CD8-positive, alpha-beta memory T cell (primary cell): ENCODE data around the gene TMEM225. TPM values are rescaled to one million over a fixed set of nuclear protein-coding genes. Genes with fewer than 3 reads are reported as not detected.

ENCODE experiments used
- CTCF ChIA-PET: fragments of 350-600 bp; sonication (Branson Sonifier 250); formaldehyde crosslinking; loops from one replicate; lab custom pipeline; 2021; ENCODE audit warnings: antibody characterized with exemption; lab: Charles Lee
- POLR2A ChIA-PET: fragments of 350-600 bp; sonication (Branson Sonifier 250); formaldehyde crosslinking; loops from one replicate; lab custom pipeline; 2021; ENCODE audit warnings: antibody characterized with exemption; lab: Charles Lee
- DNase-seq, 5 donors: peaks; one replicate each; pipeline versions ENCODE4 v3.0.0 to v3.0.0-alpha.2; 2020 to 2022; ENCODE audit warnings: mixed read lengths in 1 of 5
- H3K27ac ChIP-seq: one replicate; pipeline ENCODE4 v1.7.0; 2013; ENCODE audit warnings: low read depth, mild to moderate bottlenecking, low read length, moderate library complexity
- H3K27me3 ChIP-seq: 2 replicates; pipeline ENCODE4 v1.7.0; 2013; ENCODE audit warnings: low read length, mild to moderate bottlenecking; ENCODE audit not compliant: insufficient read depth, poor library complexity, severe bottlenecking
- H3K36me3 ChIP-seq: 2 replicates; pipeline ENCODE4 v1.7.0; 2013; ENCODE audit warnings: mild to moderate bottlenecking, low read length, moderate library complexity; ENCODE audit not compliant: insufficient read depth
- H3K4me1 ChIP-seq: 2 replicates; pipeline ENCODE4 v1.7.0; 2013; ENCODE audit warnings: mild to moderate bottlenecking, low read length, moderate library complexity; ENCODE audit not compliant: insufficient read depth
- H3K4me3 ChIP-seq: 2 replicates; pipeline ENCODE4 v1.7.0; 2013; ENCODE audit warnings: mild to moderate bottlenecking, low read length
- H3K9me3 ChIP-seq: 2 replicates; pipeline ENCODE4 v1.7.0; 2013; ENCODE audit warnings: mild to moderate bottlenecking, low read length
- H3K27ac Mint-ChIP-seq, 8 donors: one replicate each; pipeline ENCODE4 v1.8.0; 2020 to 2021; ENCODE audit warnings: mixed read lengths in 8 of 8, mild to moderate bottlenecking in 6 of 8, inconsistent platforms in 3 of 8, moderate library complexity in 3 of 8
- H3K27me3 Mint-ChIP-seq, 2 donors: one replicate each; pipeline ENCODE4 v1.8.0; 2020 to 2021; ENCODE audit warnings: mixed read lengths in 2 of 2, mild to moderate bottlenecking in 1 of 2, moderate library complexity in 1 of 2
- H3K36me3 Mint-ChIP-seq, 3 donors: one replicate each; pipeline ENCODE4 v1.8.0; 2020 to 2021; ENCODE audit warnings: mixed read lengths in 3 of 3, inconsistent platforms in 1 of 3, mild to moderate bottlenecking in 1 of 3
- H3K4me1 Mint-ChIP-seq, 3 donors: one replicate each; pipeline ENCODE4 v1.8.0; 2020 to 2021; ENCODE audit warnings: mixed read lengths in 3 of 3, inconsistent platforms in 1 of 3, mild to moderate bottlenecking in 1 of 3
- H3K4me3 Mint-ChIP-seq, 7 donors: one replicate each; pipeline ENCODE4 v1.8.0; 2020 to 2021; ENCODE audit warnings: mixed read lengths in 7 of 7, mild to moderate bottlenecking in 6 of 7, moderate library complexity in 4 of 7, inconsistent platforms in 2 of 7
- H3K9me3 Mint-ChIP-seq, 5 donors: one replicate each; pipeline ENCODE4 v1.8.0; 2020 to 2022; ENCODE audit warnings: mixed read lengths in 5 of 5, mild to moderate bottlenecking in 3 of 5, moderate library complexity in 2 of 5, inconsistent platforms in 1 of 5
- polyA plus RNA-seq: library from polyadenylated mRNA; unstranded; fragments of 300-500 nt; fragmentation: Illumina TruSeq; gene quantifications from one replicate; pipeline ENCODE4 v1.2.3, GENCODE V29; 2021
- total RNA-seq, 2 experiments: library from RNA; stranded (reverse); gene quantifications; one replicate each; pipeline ENCODE4 v1.2.3, GENCODE V29; 2021

Gene TMEM225
- total and polyA plus RNA-seq, 3 experiments from 2014 or later, result not detected

DNA sequence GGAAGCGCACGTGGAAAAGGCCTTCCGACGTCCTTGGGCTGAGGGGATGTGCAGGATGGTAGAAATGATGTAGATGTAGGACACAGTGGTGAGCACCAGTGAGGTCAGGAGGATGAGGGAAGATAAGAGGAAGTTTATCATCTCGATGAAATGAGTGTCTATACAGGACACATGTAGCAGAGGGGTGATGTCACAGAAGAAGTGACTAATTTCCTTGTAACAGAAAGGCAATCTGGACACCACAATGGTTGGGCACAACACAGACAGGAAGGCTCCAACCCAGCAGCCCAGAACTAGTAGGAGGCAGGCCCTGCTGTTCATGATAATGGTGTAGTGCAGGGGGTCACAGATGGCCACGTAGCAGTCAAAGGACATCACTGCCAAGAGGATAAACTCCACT lies 44.3 kb downstream of the TMEM225 start:
- no peaks in the 10 kb centered on the region for H3K27me3 ChIP-seq
- POLR2A ChIA-PET, result no interaction called here
- no peak overlapping the region for H3K27ac ChIP-seq
- no peaks in the 10 kb centered on the region for H3K4me1 ChIP-seq
- CTCF ChIA-PET, result no interaction called here
- Mint-ChIP-seq H3K4me3 (no peak overlapping the region), H3K27me3 (peaks cover 0 to 1% of the 10 kb centered on the region in 2 donors), H3K36me3 (no peaks in the 10 kb centered on the region), H3K27ac (no peak overlapping the region), H3K4me1 (no peaks in the 10 kb centered on the region), H3K9me3 (peaks cover 0 to 6% (median 0%) of the 10 kb centered on the region in 5 donors)
- H3K9me3 ChIP-seq, result no peaks in the 10 kb centered on the region
- no peaks in the 10 kb centered on the region for H3K36me3 ChIP-seq
- no peak overlapping the region for H3K4me3 ChIP-seq
- no peak for DNase-seq

DNA sequence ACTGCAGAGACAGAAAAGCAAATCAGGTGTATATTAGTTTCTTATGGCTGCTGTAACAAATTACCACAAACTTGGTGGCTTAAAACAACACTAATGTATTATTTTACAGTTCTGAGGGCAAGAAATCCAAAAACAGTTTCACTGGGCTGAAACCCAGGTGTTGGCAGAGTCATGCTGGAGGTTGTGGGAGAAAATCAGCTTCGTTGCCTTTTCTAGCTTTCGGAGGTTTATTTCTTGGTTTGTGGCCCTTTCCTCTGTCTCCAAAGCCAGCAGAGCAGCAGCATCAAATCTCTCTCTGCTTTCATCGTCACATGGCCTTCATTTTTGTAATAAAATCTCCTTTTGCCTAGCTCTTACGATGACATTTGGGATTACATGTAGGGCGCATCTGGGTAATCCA lies 46.3 kb downstream of the TMEM225 start:
- H3K27ac Mint-ChIP-seq, result no peak overlapping the region
- peaks cover 0 to 6% (median 0%) of the 10 kb centered on the region in 5 donors for H3K9me3 Mint-ChIP-seq
- CTCF ChIA-PET, result no interaction called here
- Histone ChIP-seq H3K27ac (no peak overlapping the region), H3K4me3 (no peak overlapping the region), H3K4me1 (no peaks in the 10 kb centered on the region), H3K9me3 (no peaks in the 10 kb centered on the region), H3K36me3 (no peaks in the 10 kb centered on the region), H3K27me3 (no peaks in the 10 kb centered on the region)
- POLR2A ChIA-PET, result no interaction called here
- H3K27me3 Mint-ChIP-seq, result peaks cover 0 to 1% of the 10 kb centered on the region in 2 donors
- no peaks in the 10 kb centered on the region for H3K4me1 Mint-ChIP-seq
- DNase-seq, result no peak
- no peaks in the 10 kb centered on the region for H3K36me3 Mint-ChIP-seq
- H3K4me3 Mint-ChIP-seq, result no peak overlapping the region

DNA sequence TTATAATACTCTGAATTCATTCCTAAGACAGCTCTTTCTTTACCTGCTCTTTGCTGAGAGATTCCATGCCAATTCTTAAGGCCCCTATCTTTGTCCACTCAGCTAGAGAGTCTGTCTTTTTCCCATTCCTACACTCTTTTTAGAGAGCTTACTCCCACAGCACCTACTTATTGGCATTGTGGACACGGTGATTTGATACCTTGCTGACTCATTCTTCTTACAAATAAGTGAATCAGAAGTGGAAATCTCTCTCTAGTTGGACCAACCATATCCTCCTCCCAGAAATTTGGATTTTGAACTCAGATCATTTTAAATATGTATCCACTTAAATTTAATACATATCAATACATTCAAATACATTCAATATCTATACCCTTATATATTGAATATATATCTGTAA lies 46.8 kb downstream of the TMEM225 start:
- Mint-ChIP-seq H3K27me3 (peaks cover 0 to 1% of the 10 kb centered on the region in 2 donors), H3K4me1 (no peaks in the 10 kb centered on the region), H3K4me3 (no peak overlapping the region), H3K9me3 (peaks cover 0 to 6% (median 0%) of the 10 kb centered on the region in 5 donors), H3K27ac (no peak overlapping the region), H3K36me3 (no peaks in the 10 kb centered on the region)
- Histone ChIP-seq H3K36me3 (no peaks in the 10 kb centered on the region), H3K4me3 (no peak overlapping the region), H3K4me1 (no peaks in the 10 kb centered on the region), H3K27ac (no peak overlapping the region), H3K27me3 (no peaks in the 10 kb centered on the region), H3K9me3 (no peaks in the 10 kb centered on the region)
- no peak for DNase-seq
- POLR2A ChIA-PET, result no interaction called here
- CTCF ChIA-PET, result no interaction called here

DNA sequence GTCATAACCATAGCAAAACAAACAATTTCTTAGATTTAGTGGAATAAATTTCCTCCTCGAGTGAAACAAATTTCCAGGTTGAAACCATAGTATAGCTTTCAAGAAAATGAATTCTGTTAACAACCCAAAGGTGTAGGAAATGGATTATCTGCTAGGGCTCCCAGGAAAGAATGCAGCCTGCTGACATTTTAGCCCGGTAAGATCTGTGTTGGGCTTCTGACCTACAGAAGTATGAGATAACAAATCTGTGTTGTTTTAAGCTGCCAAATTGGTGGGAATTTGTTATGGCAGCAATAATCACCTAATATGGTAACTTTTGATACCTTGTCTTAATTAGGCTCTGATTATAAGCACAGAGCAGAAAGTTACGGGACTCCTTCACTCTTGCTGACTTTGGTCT lies 47.3 kb downstream of the TMEM225 start:
- Mint-ChIP-seq H3K27ac (no peak overlapping the region), H3K36me3 (no peaks in the 10 kb centered on the region), H3K4me1 (no peaks in the 10 kb centered on the region), H3K27me3 (peaks cover 0 to 1% of the 10 kb centered on the region in 2 donors), H3K9me3 (peaks cover 0 to 6% (median 0%) of the 10 kb centered on the region in 5 donors), H3K4me3 (no peak overlapping the region)
- Histone ChIP-seq H3K4me1 (no peaks in the 10 kb centered on the region), H3K27me3 (no peaks in the 10 kb centered on the region), H3K4me3 (no peak overlapping the region), H3K36me3 (no peaks in the 10 kb centered on the region), H3K9me3 (no peaks in the 10 kb centered on the region), H3K27ac (no peak overlapping the region)
- no peak for DNase-seq
- POLR2A ChIA-PET, result no interaction called here
- CTCF ChIA-PET, result no interaction called here

DNA sequence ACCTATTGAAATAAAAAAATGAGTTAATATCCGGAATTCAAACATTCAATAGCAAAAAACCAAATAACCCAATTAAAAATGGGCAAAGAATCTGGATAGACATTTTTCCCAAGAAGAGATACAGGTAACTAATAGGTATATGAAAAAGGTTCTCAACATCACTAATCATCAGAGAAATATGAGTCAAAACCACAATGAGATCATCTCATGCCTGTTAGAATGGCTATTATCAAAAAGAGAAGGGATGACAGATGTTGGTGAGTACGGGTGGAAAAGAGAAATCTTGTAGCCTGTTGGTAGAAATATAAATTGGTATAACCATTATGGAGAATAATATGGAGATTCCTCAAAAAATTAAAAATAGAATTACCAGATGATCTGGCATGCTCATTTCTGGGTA lies 52.4 kb downstream of the TMEM225 start:
- H3K4me1 ChIP-seq, result no peaks in the 10 kb centered on the region
- H3K27ac ChIP-seq, result no peak overlapping the region
- no peak overlapping the region for H3K4me3 Mint-ChIP-seq
- H3K4me3 ChIP-seq, result no peak overlapping the region
- H3K27me3 ChIP-seq, result no peaks in the 10 kb centered on the region
- H3K9me3 Mint-ChIP-seq, result peaks cover 0 to 2% (median 0%) of the 10 kb centered on the region in 5 donors
- ChIA-PET POLR2A (no interaction called here), CTCF (no interaction called here)
- no peaks in the 10 kb centered on the region for H3K36me3 Mint-ChIP-seq
- no peaks in the 10 kb centered on the region for H3K9me3 ChIP-seq
- no peaks in the 10 kb centered on the region for H3K4me1 Mint-ChIP-seq
- H3K27ac Mint-ChIP-seq, result no peak overlapping the region
- DNase-seq, result no peak
- H3K36me3 ChIP-seq, result no peaks in the 10 kb centered on the region
- H3K27me3 Mint-ChIP-seq, result peaks cover 4 to 25% of the 10 kb centered on the region in 2 donors

Other genes with a start within 250 kb of the TMEM225 start
- not detected for gene SCN3B, start 231.0 kb downstream of the TMEM225 start, total RNA-seq
- gene SCN3B, start 231.0 kb downstream of the TMEM225 start, polyA plus RNA-seq, result 0.22 TPM
- gene ZNF202, start 144.0 kb downstream of the TMEM225 start, total RNA-seq, result 10 to 100 TPM; 16.6 to 18.4 TPM
- 9.7 TPM for gene ZNF202, start 144.0 kb downstream of the TMEM225 start, polyA plus RNA-seq
- not detected for gene OR6X1, start 131.2 kb downstream of the TMEM225 start, total RNA-seq
- not detected for gene OR6X1, start 131.2 kb downstream of the TMEM225 start, polyA plus RNA-seq
- not detected for gene OR6M1, start 79.3 kb downstream of the TMEM225 start, total RNA-seq
- gene OR6M1, start 79.3 kb downstream of the TMEM225 start, polyA plus RNA-seq, result not detected
- gene OR8D4, start 16.5 kb upstream of the TMEM225 start, total RNA-seq, result not detected
- gene OR8D4, start 16.5 kb upstream of the TMEM225 start, polyA plus RNA-seq, result not detected
- not detected for gene OR4D5, start 53.9 kb upstream of the TMEM225 start, total RNA-seq
- gene OR4D5, start 53.9 kb upstream of the TMEM225 start, polyA plus RNA-seq, result not detected
- not detected for gene OR6T1, start 58.2 kb upstream of the TMEM225 start, total RNA-seq
- not detected for gene OR6T1, start 58.2 kb upstream of the TMEM225 start, polyA plus RNA-seq
- gene OR10S1, start 92.1 kb upstream of the TMEM225 start, total RNA-seq, result not detected
- gene OR10S1, start 92.1 kb upstream of the TMEM225 start, polyA plus RNA-seq, result not detected
- not detected for gene OR10G6, start 109.5 kb upstream of the TMEM225 start, total RNA-seq
- not detected for gene OR10G6, start 109.5 kb upstream of the TMEM225 start, polyA plus RNA-seq
- not detected for gene OR10G4, start 127.3 kb upstream of the TMEM225 start, total RNA-seq
- not detected for gene OR10G4, start 127.3 kb upstream of the TMEM225 start, polyA plus RNA-seq
- gene OR10G9, start 137.3 kb upstream of the TMEM225 start, total RNA-seq, result not detected
- gene OR10G9, start 137.3 kb upstream of the TMEM225 start, polyA plus RNA-seq, result not detected
- gene OR10G8, start 141.1 kb upstream of the TMEM225 start, total RNA-seq, result not detected
- not detected for gene OR10G8, start 141.1 kb upstream of the TMEM225 start, polyA plus RNA-seq
- gene OR10G7, start 155.7 kb upstream of the TMEM225 start, total RNA-seq, result not detected
- not detected for gene OR10G7, start 155.7 kb upstream of the TMEM225 start, polyA plus RNA-seq
- 1 to 10 TPM; 2.9 to 3.3 TPM for gene VWA5A, start 229.8 kb upstream of the TMEM225 start, total RNA-seq
- gene VWA5A, start 229.8 kb upstream of the TMEM225 start, polyA plus RNA-seq, result 5.3 TPM